Activated naive CD4-positive, alpha-beta T cell treated with Interleukin-2 at 50 U/mL for 16 hours (primary cell): ENCODE data around the gene TLK1.

Experiments used
- DNase-seq: peaks from one replicate; pipeline ENCODE4 v3.0.0-alpha.2; 2020

Gene TLK1

GRCh38 chr2:170953941-170954340 is 206.8 kb downstream of the TLK1 start:
- no peak for DNase-seq

GRCh38 chr2:170950221-170950761 is 210.4 kb downstream of the TLK1 start:
- DNase-seq = no peak

GRCh38 chr2:170949415-170949814 is 211.3 kb downstream of the TLK1 start:
- no peak for DNase-seq

- no peak for DNase-seq
These were observed 216.1 kb downstream of the TLK1 start for GRCh38 chr2:170944545-170944944.

- DNase-seq = no peak
These were observed 217.1 kb downstream of the TLK1 start for GRCh38 chr2:170943596-170943995.

GRCh38 chr2:170943041-170943440 is 217.7 kb downstream of the TLK1 start:
- DNase-seq = no peak

GRCh38 chr2:170942615-170943014 is 218.1 kb downstream of the TLK1 start:
- no peak for DNase-seq
